B cell (primary cell): ENCODE measurements around the gene DPP10.

Experiments
- CTCF ChIP-seq: fragments of 200-600 bp; IDR thresholded peaks from one replicate; pipeline ENCODE4 v1.8.0; 2022; ENCODE audit warnings: antibody characterized with exemption, mild to moderate bottlenecking
- EZH2 ChIP-seq: IDR thresholded peaks from 2 replicates; pipeline ENCODE4 v1.6.1; 2012; ENCODE audit warnings: borderline replicate concordance, low read depth, mild to moderate bottlenecking, moderate library complexity, low read length; ENCODE audit not compliant: insufficient read depth, poor library complexity, severe bottlenecking

GRCh38 chr2:115234737-115235136 is 792.3 kb downstream of the DPP10 start:
- TF ChIP-seq CTCF (no peak), EZH2 (no peak)
